ENCODE results near the gene SLC28A3. TPM values are rescaled to one million over a fixed set of nuclear protein-coding genes. Genes with fewer than 3 reads are reported as not detected.

SLC28A3 gene
- total and polyA plus RNA-seq, 5 experiments from 2014 or later, result not detected

GRCh38 chr9:84285381-84285780 is 55.2 kb downstream of the SLC28A3 start:
- peaks cover 0 to 5% (median 0%) of the 10 kb centered on the region in 5 donors for H3K27me3 Mint-ChIP-seq
- DNase-seq (no peak), ATAC-seq (no peak)
- no peak overlapping the region for H3K4me3 Mint-ChIP-seq
- peaks cover 0 to 6% (median 3%) of the 10 kb centered on the region in 4 donors for H3K4me1 Mint-ChIP-seq
- H3K27ac Mint-ChIP-seq, result peak overlapping the region in 1 of 10 donors; percentile 54
- H3K36me3 Mint-ChIP-seq, result no peaks in the 10 kb centered on the region
- H3K9me3 Mint-ChIP-seq, result no peaks in the 10 kb centered on the region
- POLR2A ChIA-PET, result no interaction called here

GRCh38 chr9:84283946-84284345 is 56.6 kb downstream of the SLC28A3 start:
- no peaks in the 10 kb centered on the region for H3K36me3 Mint-ChIP-seq
- no peak for ATAC-seq
- DNase-seq, result no peak
- no peaks in the 10 kb centered on the region for H3K9me3 Mint-ChIP-seq
- H3K4me1 Mint-ChIP-seq, result peaks cover 0 to 6% (median 2%) of the 10 kb centered on the region in 4 donors
- peaks cover 0 to 5% (median 0%) of the 10 kb centered on the region in 5 donors for H3K27me3 Mint-ChIP-seq
- H3K4me3 Mint-ChIP-seq, result no peak overlapping the region
- POLR2A ChIA-PET, result interaction anchor here (0.8 kb wide), 1 partner anchor 21 kb away, joined by 5 read pairs; no protein-coding TSS in a partner anchor
- H3K27ac Mint-ChIP-seq, result no peak overlapping the region

GRCh38 chr9:84278130-84278529 is 62.4 kb downstream of the SLC28A3 start:
- Mint-ChIP-seq H3K9me3 (no peaks in the 10 kb centered on the region), H3K36me3 (no peaks in the 10 kb centered on the region), H3K4me3 (no peak overlapping the region), H3K27ac (no peak overlapping the region), H3K27me3 (peaks cover 13 to 33% (median 16%) of the 10 kb centered on the region in 5 donors), H3K4me1 (no peaks in the 10 kb centered on the region)
- no peak for ATAC-seq
- DNase-seq, result no peak
- POLR2A ChIA-PET, result no interaction called here

DNA sequence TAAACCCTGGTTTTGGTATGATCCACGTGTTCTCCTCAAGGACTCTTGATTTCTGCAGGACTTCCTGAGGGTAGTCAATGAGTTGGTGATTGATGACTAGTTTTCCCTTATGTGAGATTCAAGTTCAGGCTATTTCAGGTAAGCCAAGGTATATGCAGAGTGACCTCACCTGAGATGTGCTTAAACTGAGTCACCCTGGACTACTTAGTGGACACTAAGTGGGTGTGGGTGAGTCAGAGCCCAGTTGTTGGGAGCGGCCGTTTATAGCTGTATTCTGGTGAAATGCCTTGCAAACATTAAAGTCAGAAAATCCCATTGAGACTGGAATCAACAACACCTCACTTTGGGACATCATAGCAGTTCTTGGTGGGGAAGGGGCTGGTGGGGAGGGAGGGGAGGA is 62.9 kb downstream of the SLC28A3 start:
- POLR2A ChIA-PET, result no interaction called here
- Mint-ChIP-seq H3K27me3 (peaks cover 13 to 37% (median 18%) of the 10 kb centered on the region in 5 donors), H3K4me3 (no peak overlapping the region), H3K4me1 (no peaks in the 10 kb centered on the region), H3K27ac (no peak overlapping the region), H3K36me3 (no peaks in the 10 kb centered on the region), H3K9me3 (no peaks in the 10 kb centered on the region)
- ATAC-seq (no peak), DNase-seq (no peak)

GRCh38 chr9:84276741-84277140 is 63.8 kb downstream of the SLC28A3 start:
- no peaks in the 10 kb centered on the region for H3K9me3 Mint-ChIP-seq
- POLR2A ChIA-PET, result no interaction called here
- no peak for DNase-seq

GRCh38 chr9:84271921-84272556 is 68.5 kb downstream of the SLC28A3 start:
- DNase-seq (no peak), ATAC-seq (no peak)
- no peaks in the 10 kb centered on the region for H3K36me3 Mint-ChIP-seq
- POLR2A ChIA-PET, result no interaction called here
- peaks cover 18 to 59% (median 34%) of the 10 kb centered on the region in 5 donors for H3K27me3 Mint-ChIP-seq
- no peaks in the 10 kb centered on the region for H3K9me3 Mint-ChIP-seq
- H3K4me3 Mint-ChIP-seq, result peak overlapping the region in 8 of 10 donors; percentile 30 to 72 (median 56)
- H3K4me1 Mint-ChIP-seq, result peaks cover 4 to 14% (median 9%) of the 10 kb centered on the region in 4 donors
- peak overlapping the region in 1 of 10 donors; percentile 15 for H3K27ac Mint-ChIP-seq

More at GRCh38 chr9:84276741-84277140, 63.8 kb downstream of the SLC28A3 start:
- Mint-ChIP-seq H3K4me1 (peaks cover 0 to 3% (median 1%) of the 10 kb centered on the region in 4 donors), H3K4me3 (no peak overlapping the region), H3K27ac (no peak overlapping the region), H3K27me3 (peaks cover 14 to 46% (median 23%) of the 10 kb centered on the region in 5 donors), H3K36me3 (no peaks in the 10 kb centered on the region)
- ATAC-seq, result no peak

DNA sequence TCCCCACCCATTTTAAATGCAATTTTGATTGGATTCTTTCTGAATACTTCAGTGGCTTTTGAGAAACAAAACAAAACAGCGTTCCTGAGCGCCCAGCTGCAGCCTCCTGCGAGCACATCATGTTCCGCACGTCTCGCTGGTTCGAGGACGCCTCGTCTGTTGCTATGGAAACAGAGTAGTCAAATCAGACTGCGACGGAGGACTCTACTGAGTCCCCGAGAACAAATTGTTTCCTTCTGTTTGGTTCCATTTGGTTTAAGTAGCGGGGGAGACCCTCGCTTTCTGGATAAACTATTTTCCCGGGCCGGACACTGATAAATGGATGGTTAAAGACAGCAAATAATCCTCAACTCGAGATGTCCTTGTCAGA is 69.0 kb downstream of the SLC28A3 start:
- no peaks in the 10 kb centered on the region for H3K9me3 Mint-ChIP-seq
- H3K27ac Mint-ChIP-seq, result no peak overlapping the region
- peak overlapping the region; percentile 15 to 72 (median 55) for H3K4me3 Mint-ChIP-seq
- POLR2A ChIA-PET, result no interaction called here
- H3K4me1 Mint-ChIP-seq, result peaks cover 4 to 14% (median 9%) of the 10 kb centered on the region in 4 donors
- ATAC-seq (peak; percentile 91 to 92), DNase-seq (peak in 8 of 10 donors; percentile 6 to 72 (median 42))
- H3K27me3 Mint-ChIP-seq, result peaks cover 18 to 59% (median 34%) of the 10 kb centered on the region in 5 donors
- H3K36me3 Mint-ChIP-seq, result no peaks in the 10 kb centered on the region

GRCh38 chr9:84270847-84271530 is 69.6 kb downstream of the SLC28A3 start:
- Mint-ChIP-seq H3K36me3 (no peaks in the 10 kb centered on the region), H3K4me3 (peak overlapping the region; percentile 15 to 72 (median 55)), H3K9me3 (no peaks in the 10 kb centered on the region), H3K27ac (peak overlapping the region in 1 of 10 donors; percentile 46), H3K27me3 (peaks cover 18 to 59% (median 34%) of the 10 kb centered on the region in 5 donors), H3K4me1 (peaks cover 7 to 19% (median 13%) of the 10 kb centered on the region in 4 donors)
- DNase-seq (no peak), ATAC-seq (peak; percentile 30 to 42)
- POLR2A ChIA-PET, result no interaction called here

DNA sequence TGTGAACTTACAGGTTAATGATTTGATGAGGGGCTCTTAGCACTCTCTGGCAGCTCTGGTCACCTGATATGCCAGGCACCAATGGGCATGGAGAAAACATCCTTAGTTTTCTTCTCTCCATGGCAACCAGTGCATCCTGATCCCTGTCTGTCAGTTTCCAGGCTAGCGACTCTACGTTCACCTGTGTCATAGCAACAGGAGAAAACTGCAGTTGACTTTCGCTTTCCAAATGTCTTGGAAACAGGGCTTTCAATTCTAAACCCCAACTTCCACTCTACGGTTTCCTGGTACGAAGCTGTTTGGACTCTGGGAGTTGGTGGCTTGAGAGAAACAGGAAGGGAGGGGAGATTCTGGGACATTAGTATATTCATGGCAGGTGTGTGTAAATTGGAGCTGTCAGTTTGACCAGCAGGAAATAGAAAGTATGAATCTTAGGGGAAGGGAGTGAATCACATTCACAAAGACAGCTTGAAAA is 74.4 kb downstream of the SLC28A3 start:
- peaks cover 4 to 11% (median 7%) of the 10 kb centered on the region in 4 donors for H3K4me1 Mint-ChIP-seq
- ATAC-seq (no peak), DNase-seq (no peak)
- peak overlapping the region in 1 of 10 donors; percentile 79 for H3K27ac Mint-ChIP-seq
- H3K9me3 Mint-ChIP-seq, result no peaks in the 10 kb centered on the region
- POLR2A ChIA-PET, result no interaction called here
- no peaks in the 10 kb centered on the region for H3K36me3 Mint-ChIP-seq
- peak overlapping the region in 1 of 10 donors; percentile 46 for H3K4me3 Mint-ChIP-seq
- peaks cover 3 to 16% (median 6%) of the 10 kb centered on the region in 5 donors for H3K27me3 Mint-ChIP-seq

DNA sequence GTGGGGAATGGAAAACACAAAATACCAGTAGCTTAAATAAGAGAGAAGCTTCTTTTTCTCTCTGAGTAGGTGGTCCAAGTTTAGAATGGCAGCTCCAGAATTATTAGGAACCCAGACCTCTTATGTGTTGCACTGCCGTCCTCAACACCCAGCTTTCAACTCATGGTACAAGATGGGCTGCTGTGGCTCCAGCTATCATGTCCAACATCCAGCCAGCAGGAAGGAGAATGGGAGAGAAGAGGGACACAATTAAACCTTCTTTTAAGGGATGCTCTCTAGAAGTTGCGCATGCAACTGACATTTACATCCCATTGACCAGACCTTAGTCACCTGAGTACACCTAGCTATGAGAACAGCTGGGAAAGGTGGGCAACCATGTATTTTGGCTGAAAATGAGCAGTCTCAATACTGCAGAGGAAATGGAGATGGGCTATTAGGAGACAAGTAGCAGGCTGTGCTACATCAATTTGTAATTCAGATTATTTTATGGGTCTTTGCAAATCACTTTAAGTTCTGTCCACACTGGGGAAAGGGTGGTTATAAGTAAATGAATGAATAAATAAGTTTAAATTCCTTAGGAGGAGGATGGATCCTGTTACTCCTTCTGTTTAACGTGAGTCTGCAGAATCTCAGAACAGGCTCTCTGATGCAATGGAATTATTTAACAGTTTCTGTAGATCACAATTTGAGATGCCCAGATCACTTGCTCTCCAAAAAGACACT is 76.1 kb downstream of the SLC28A3 start:
- Mint-ChIP-seq H3K4me1 (peaks cover 4 to 8% (median 7%) of the 10 kb centered on the region in 4 donors), H3K27ac (peak overlapping the region in 1 of 10 donors; percentile 75), H3K36me3 (no peaks in the 10 kb centered on the region), H3K27me3 (peaks cover 0 to 2% (median 0%) of the 10 kb centered on the region in 5 donors), H3K4me3 (no peak overlapping the region), H3K9me3 (no peaks in the 10 kb centered on the region)
- DNase-seq (no peak), ATAC-seq (no peak)
- POLR2A ChIA-PET, result interaction anchor here (0.6 kb wide), 1 partner anchor 10 kb away, joined by 3 read pairs; no protein-coding TSS in a partner anchor

GRCh38 chr9:84261070-84261746 is 79.3 kb downstream of the SLC28A3 start:
- H3K27me3 Mint-ChIP-seq, result peaks cover 0 to 4% (median 2%) of the 10 kb centered on the region in 5 donors
- DNase-seq (peak; percentile 12 to 69 (median 36)), ATAC-seq (peak; percentile 49 to 67)
- no peaks in the 10 kb centered on the region for H3K36me3 Mint-ChIP-seq
- H3K4me1 Mint-ChIP-seq, result peaks cover 2 to 6% (median 5%) of the 10 kb centered on the region in 4 donors
- no peaks in the 10 kb centered on the region for H3K9me3 Mint-ChIP-seq
- no peak overlapping the region for H3K27ac Mint-ChIP-seq
- peak overlapping the region in 5 of 10 donors; percentile 11 to 57 (median 30) for H3K4me3 Mint-ChIP-seq
- POLR2A ChIA-PET, result interaction anchor here (1.2 kb wide), 1 partner anchor 281 kb away, joined by 4 read pairs; the partner anchor contains the start of genes HNRNPK and RMI1

- peak overlapping the region in 1 of 10 donors; percentile 9 for H3K27ac Mint-ChIP-seq
- peaks cover 0 to 2% (median 1%) of the 10 kb centered on the region in 4 donors for H3K4me1 Mint-ChIP-seq
- POLR2A ChIA-PET, result no interaction called here
- peaks cover 0 to 13% (median 2%) of the 10 kb centered on the region in 5 donors for H3K27me3 Mint-ChIP-seq
- ATAC-seq, result no peak
- no peak for DNase-seq
- H3K36me3 Mint-ChIP-seq, result no peaks in the 10 kb centered on the region
- H3K9me3 Mint-ChIP-seq, result no peaks in the 10 kb centered on the region
- no peak overlapping the region for H3K4me3 Mint-ChIP-seq
Observed at GRCh38 chr9:84258371-84258770, 82.2 kb downstream of the SLC28A3 start.
